ENCODE measurements around the gene RAB3B. TPM values are rescaled to one million over a fixed set of nuclear protein-coding genes. Genes with fewer than 3 reads are reported as not detected.

RAB3B gene
- total and polyA plus RNA-seq, 9 of the 15 experiments (the other 6 are each of a cell fraction or from before 2014, with no cell fraction given) = 0.07 to 0.47 (median 0.27) TPM

- H3K4me2 ChIP-seq (ENCODE audit: insufficient read depth, low read length) = no peak overlapping the region
- H2AFZ ChIP-seq (ENCODE audit: low read depth, low read length) = no peak overlapping the region
- peaks cover 60% of the 10 kb centered on the region for H3K36me3 ChIP-seq (ENCODE audit: control insufficient read depth, insufficient read depth, low read length)
- FAIRE-seq (no peak), ATAC-seq (no peak), DNase-seq (ENCODE audit: extremely low read depth in 1 of 4, low spot score in 3 of 4) (no peak)
- H3K27ac ChIP-seq (ENCODE audit: extremely low read depth, low read depth, low read length) = no peak overlapping the region
- WGBS (ENCODE audit: insufficient coverage, low coverage, missing lambda C conversion rate) = 83% methylated on average over 2 of the region's 2 CpGs
- in situ Hi-C loops (cut with MboI) (no loop called here), intact Hi-C loops (cut with micrococcal nuclease) (no loop called here)
- H3K9ac ChIP-seq (ENCODE audit: insufficient read depth in 1 of 2, low read depth in 2 of 2, low read length in 2 of 2) = no peak overlapping the region
- ChIA-PET CTCF (ENCODE audit: low intra/inter-chr PET ratio) (no interaction called here), POLR2A (no interaction called here)
- no peaks in the 10 kb centered on the region for H3K9me3 ChIP-seq (replicated peaks; ENCODE audit: control insufficient read depth, insufficient read depth, low read depth, low read length)
- no peak overlapping the region for H3K4me3 ChIP-seq
- H4K20me1 ChIP-seq (replicated peaks; ENCODE audit: control insufficient read depth, insufficient read depth, low read length) = no peaks in the 10 kb centered on the region
- no peaks in the 10 kb centered on the region for H3K27me3 ChIP-seq (ENCODE audit: control insufficient read depth in 2 of 2, insufficient read depth in 2 of 2, low read length in 2 of 2)
- no TSS peak for BruUV-seq (replicated peaks)
- TF ChIP-seq GTF2A2 (tag; IDR thresholded peaks at IDR 0.05) = no peak
- TF ChIP-seq PML (IDR thresholded peaks at IDR 0.05; ENCODE audit: low read length) = no peak
- TF ChIP-seq CBFA2T2 (conservative IDR thresholded peaks at IDR 0.05) = no peak
- no peak for TF ChIP-seq BRD9 (IDR thresholded peaks at IDR 0.05; ENCODE audit: low read depth, partially characterized antibody)
- no peak for TF ChIP-seq KHSRP (IDR thresholded peaks at IDR 0.05)
- no peak for TF ChIP-seq POLR2A (conservative IDR thresholded peaks at IDR 0.05)
- TF ChIP-seq MBD2 (IDR thresholded peaks at IDR 0.05; ENCODE audit: borderline replicate concordance, low read depth) = no peak
- TF ChIP-seq TARDBP (IDR thresholded peaks at IDR 0.05) = no peak
- no peaks in the 10 kb centered on the region for H3K9me1 ChIP-seq (ENCODE audit: control insufficient read depth, insufficient read depth, low read length)
- H3K4me1 ChIP-seq (replicated peaks in 1 of 2; ENCODE audit: control insufficient read depth in 2 of 2, insufficient read depth in 2 of 2, low read length in 2 of 2) = peaks cover under 1 to 4% of the 10 kb centered on the region in 2 experiments; a peak in 4 of 5 replicates
- peaks cover 9% of the 10 kb centered on the region for H3K79me2 ChIP-seq (ENCODE audit: control insufficient read depth, insufficient read depth, low read length)
Observed at GRCh38 chr1:52026278-52026677, 35.8 kb upstream of the RAB3B start.

GRCh38 chr1:52022133-52022532 lies 31.6 kb upstream of the RAB3B start:
- no peaks in the 10 kb centered on the region for H3K9me1 ChIP-seq (ENCODE audit: control insufficient read depth, insufficient read depth, low read length)
- H3K9ac ChIP-seq (ENCODE audit: insufficient read depth in 1 of 2, low read depth in 2 of 2, low read length in 2 of 2) = no peak overlapping the region
- peaks cover 56% of the 10 kb centered on the region for H3K36me3 ChIP-seq (ENCODE audit: control insufficient read depth, insufficient read depth, low read length)
- ChIA-PET CTCF (ENCODE audit: low intra/inter-chr PET ratio) (no interaction called here), POLR2A (interaction anchor here (0.6 to 3.0 kb wide), 7 partner anchors 10 to 716 kb away, joined by 3 to 15 read pairs (median 3); partner anchors contain the start of gene KTI12)
- ATAC-seq (no peak), FAIRE-seq (no peak), DNase-seq (ENCODE audit: extremely low read depth in 1 of 4, low spot score in 3 of 4) (no peak)
- no peak overlapping the region for H3K4me3 ChIP-seq
- no peak overlapping the region for H2AFZ ChIP-seq (ENCODE audit: low read depth, low read length)
- no peak overlapping the region for H3K4me2 ChIP-seq (ENCODE audit: insufficient read depth, low read length)
- in situ Hi-C loops (cut with MboI) (no loop called here), intact Hi-C loops (cut with micrococcal nuclease) (no loop called here)
- no peaks in the 10 kb centered on the region for H3K79me2 ChIP-seq (ENCODE audit: control insufficient read depth, insufficient read depth, low read length)
- no peaks in the 10 kb centered on the region for H4K20me1 ChIP-seq (replicated peaks; ENCODE audit: control insufficient read depth, insufficient read depth, low read length)
- no TSS peak for BruUV-seq (replicated peaks)
- no peak overlapping the region for H3K27ac ChIP-seq (ENCODE audit: extremely low read depth, low read depth, low read length)
- no peaks in the 10 kb centered on the region for H3K27me3 ChIP-seq (ENCODE audit: control insufficient read depth in 2 of 2, insufficient read depth in 2 of 2, low read length in 2 of 2)
- no peaks in the 10 kb centered on the region for H3K4me1 ChIP-seq (replicated peaks in 1 of 2; ENCODE audit: control insufficient read depth in 2 of 2, insufficient read depth in 2 of 2, low read length in 2 of 2)
- 77% methylated on average over 2 of the region's 2 CpGs for WGBS (ENCODE audit: insufficient coverage, low coverage, missing lambda C conversion rate)
- no peaks in the 10 kb centered on the region for H3K9me3 ChIP-seq (replicated peaks; ENCODE audit: control insufficient read depth, insufficient read depth, low read depth, low read length)
- TF ChIP-seq TBP (optimal IDR thresholded peaks at IDR 0.05; ENCODE audit: low read depth, low read length) (no peak), SMAD1 (IDR thresholded peaks at IDR 0.05; ENCODE audit: low read depth, low read length, partially characterized antibody) (no peak), ZNF23 (CRISPR knock-in tag; IDR thresholded peaks at IDR 0.05) (no peak), SREBF1 (IDR thresholded peaks at IDR 0.05; ENCODE audit: borderline replicate concordance, low read depth, low read length) (no peak), ZNF253 (CRISPR knock-in tag; conservative IDR thresholded peaks at IDR 0.05) (no peak), ZFP91 (CRISPR knock-in tag; IDR thresholded peaks at IDR 0.05) (no peak), FUS (optimal IDR thresholded peaks at IDR 0.05; ENCODE audit: low read depth, low read length) (no peak), ZNF280B (CRISPR knock-in tag; IDR thresholded peaks at IDR 0.05) (no peak), FIP1L1 (IDR thresholded peaks at IDR 0.05; ENCODE audit: low read depth, low read length, poor library complexity, severe bottlenecking) (no peak), E2F3 (CRISPR knock-in tag; IDR thresholded peaks at IDR 0.05) (no peak)
